A549 (cell line): Measurements from ENCODE around the gene KIF5B. TPM values are rescaled to one million over a fixed set of nuclear protein-coding genes. Genes with fewer than 3 reads are reported as not detected.

Source experiments
- ATAC-seq, 2 experiments: fragments of 200-7000 bp in 1 of 2; fragments of >200 bp in 1 of 2; cut with Nextera tagmentation in 1 of 2; cut with Tn5 transposase in 1 of 2; 3 replicates each; pipeline versions ENCODE4 v1.8.0 to v1.9.1; 2018 to 2020; ENCODE audit warnings: mild to moderate bottlenecking in 1 of 2, moderate library complexity in 1 of 2
- CTCF ChIA-PET: fragments of 300-600 bp; sonication (Branson Sonifier 250); formaldehyde crosslinking; extraction: SDS; loops from one replicate; lab custom pipeline; 2021; ENCODE audit warnings: antibody characterized with exemption, inconsistent platforms; lab: Yijun Ruan, JAX
- POLR2A ChIA-PET: fragments of 350-600 bp; formaldehyde crosslinking; extraction: SDS; loops from one replicate; lab custom pipeline; 2021; ENCODE audit warnings: antibody characterized with exemption, inconsistent platforms; lab: Yijun Ruan, JAX
- DNase-seq, 2 experiments: peaks; one replicate each; pipeline versions ENCODE4 v3.0.0 to v3.0.0-alpha.2; 2011 to 2016; ENCODE audit warnings: low read depth in 1 of 2, low spot score in 1 of 2
- FAIRE-seq: peaks from 2 replicates; lab custom pipeline; 2011; peaks lifted over from hg19 to GRCh38; lab: Jason Lieb, UNC
- H3K27ac ChIP-seq, 2 experiments: fragments of >200 bp; sonication (Bioruptor Twin); formaldehyde crosslinking; 3 replicates each; pipeline ENCODE4 v1.5.1; 2016 to 2017
- H3K4me1 ChIP-seq: fragments of >200 bp; sonication (Bioruptor Twin); formaldehyde crosslinking; 3 replicates; pipeline ENCODE4 v1.6.1; 2016
- H3K4me2 ChIP-seq: fragments of >200 bp; sonication (Bioruptor Twin); formaldehyde crosslinking; 3 replicates; pipeline ENCODE4 v1.6.1; 2016
- H3K4me3 ChIP-seq: fragments of >200 bp; sonication (Bioruptor Twin); formaldehyde crosslinking; 3 replicates; pipeline ENCODE4 v1.5.1; 2016
- H3K9me3 ChIP-seq: fragments of >200 bp; sonication (Bioruptor Twin); formaldehyde crosslinking; 3 replicates; pipeline ENCODE4 v1.6.1; 2016
- BHLHE40 ChIP-seq: IDR thresholded peaks from 2 replicates; pipeline ENCODE4 v1.6.1; 2012; ENCODE audit warnings: low read depth, low read length, inconsistent platforms
- CHD4 ChIP-seq: fragments of 200-600 bp; sonication (generic); IDR thresholded peaks from 2 replicates; pipeline ENCODE4 v1.6.1; 2016; ENCODE audit warnings: antibody characterized with exemption, mild to moderate bottlenecking, borderline replicate concordance
- CTCF ChIP-seq: fragments of >200 bp; sonication (Bioruptor Twin); formaldehyde crosslinking; IDR thresholded peaks from 3 replicates; pipeline ENCODE4 v1.5.1; 2016
- EHF ChIP-seq: fragments of 250-450 bp; sonication (Bioruptor Pico); IDR thresholded peaks from 2 replicates; pipeline ENCODE4 v1.5.0; 2020; ENCODE audit warnings: mild to moderate bottlenecking
- FOSB ChIP-seq: fragments of 250-450 bp; sonication (Bioruptor Pico); IDR thresholded peaks from 2 replicates; pipeline ENCODE4 v1.5.0; 2020; ENCODE audit warnings: mild to moderate bottlenecking, moderate library complexity
- FOSL2 ChIP-seq, 2 experiments: fragments of 450-650 bp in 1 of 2; fragments of >200 bp in 1 of 2; sonication (Bioruptor Twin) in 1 of 2; formaldehyde crosslinking; IDR thresholded peaks; 2 replicates each; pipeline versions ENCODE4 v1.5.0 to v1.6.1; 2016 to 2020; ENCODE audit warnings: mild to moderate bottlenecking in 1 of 2, moderate library complexity in 1 of 2
- HDAC2 ChIP-seq: fragments of 200-600 bp; sonication (generic); IDR thresholded peaks from 2 replicates; pipeline ENCODE4 v1.6.1; 2016
- HOXB13 ChIP-seq: fragments of 250-450 bp; sonication (Bioruptor Pico); IDR thresholded peaks from 2 replicates; pipeline ENCODE4 v1.5.0; 2020; ENCODE audit warnings: low read depth, mild to moderate bottlenecking, moderate library complexity
- MAFK ChIP-seq: fragments of 450-650 bp; IDR thresholded peaks from 2 replicates; pipeline ENCODE4 v1.6.1; 2014; ENCODE audit not compliant: partially characterized antibody
- NPAS2 ChIP-seq: fragments of 250-450 bp; sonication (Bioruptor Pico); IDR thresholded peaks from 2 replicates; pipeline ENCODE4 v1.8.0; 2022; ENCODE audit warnings: mild to moderate bottlenecking, moderate library complexity, borderline replicate concordance
- POLR2A ChIP-seq: IDR thresholded peaks from 2 replicates; pipeline ENCODE4 v1.6.1; 2012; ENCODE audit warnings: mild to moderate bottlenecking, low read length
- POLR2AphosphoS2 ChIP-seq: conservative IDR thresholded peaks from 2 replicates; pipeline ENCODE4 v1.6.1; 2012; ENCODE audit warnings: low read length, improper control_type of control experiment, inconsistent platforms
- RFX5 ChIP-seq: fragments of 450-650 bp; IDR thresholded peaks from 2 replicates; pipeline ENCODE4 v1.7.1; 2014; ENCODE audit warnings: antibody characterized with exemption, mild to moderate bottlenecking, moderate library complexity
- SMC3 ChIP-seq: fragments of >200 bp; sonication (Bioruptor Twin); formaldehyde crosslinking; IDR thresholded peaks from 3 replicates; pipeline ENCODE4 v1.6.1; 2018; ENCODE audit warnings: inconsistent platforms
- SREBF2 ChIP-seq: fragments of 450-650 bp; IDR thresholded peaks from 2 replicates; pipeline ENCODE4 v1.6.1; 2014; ENCODE audit warnings: mild to moderate bottlenecking, moderate library complexity
- TP53 ChIP-seq: fragments of 250-450 bp; sonication (Bioruptor Pico); IDR thresholded peaks from 2 replicates; pipeline ENCODE4 v1.5.0; 2021; ENCODE audit warnings: mild to moderate bottlenecking, moderate library complexity
- ZC3H11A ChIP-seq: fragments of 450-650 bp; IDR thresholded peaks from 2 replicates; pipeline ENCODE4 v1.6.1; 2014; ENCODE audit warnings: antibody characterized with exemption, mild to moderate bottlenecking
- ZNF302 ChIP-seq: fragments of 250-450 bp; sonication (Bioruptor Pico); IDR thresholded peaks from 2 replicates; pipeline ENCODE4 v1.9.0; 2021; ENCODE audit warnings: inconsistent platforms, mild to moderate bottlenecking, moderate library complexity
- WGBS: methylation state at CpG from one replicate; pipeline ENCODE4 v1.1.6; 2017; ENCODE audit errors: missing lambda C conversion rate; 5-methylcytosine and 5-hydroxymethylcytosine counted together
- polyA plus RNA-seq, 4 experiments: library from polyadenylated mRNA; depleted of rRNA in 3 of 4; stranded (reverse); fragments of >200 nt; fragmentation: RNase III in 1 of 4; extraction: RNeasy Plus Mini Kit Qiagen cat#74134 plus additional on column Dnase treatment in 1 of 4; gene quantifications; 2 replicates in 3 of 4; 3 replicates in 1 of 4; pipeline ENCODE4 v1.2.3, GENCODE V29; 2011 to 2017
- TF ChIP-seq, protein P1 (sequence below): fragments of 450-650 bp; IDR thresholded peaks from 2 replicates; pipeline ENCODE4 v1.6.1; 2014; ENCODE audit warnings: antibody characterized with exemption
- TF ChIP-seq, protein P2 (sequence below): IDR thresholded peaks from 2 replicates; pipeline ENCODE4 v1.6.1; 2012
- TF ChIP-seq, protein P3 (sequence below): fragments of 200-600 bp; sonication (generic); IDR thresholded peaks from 2 replicates; pipeline ENCODE4 v1.6.1; 2016; ENCODE audit warnings: antibody characterized with exemption, mild to moderate bottlenecking, moderate library complexity

KIF5B gene
- polyA plus RNA-seq, 2 of the 4 experiments (the other 2 are of a cell fraction): 81.9 to 124 TPM

DNA sequence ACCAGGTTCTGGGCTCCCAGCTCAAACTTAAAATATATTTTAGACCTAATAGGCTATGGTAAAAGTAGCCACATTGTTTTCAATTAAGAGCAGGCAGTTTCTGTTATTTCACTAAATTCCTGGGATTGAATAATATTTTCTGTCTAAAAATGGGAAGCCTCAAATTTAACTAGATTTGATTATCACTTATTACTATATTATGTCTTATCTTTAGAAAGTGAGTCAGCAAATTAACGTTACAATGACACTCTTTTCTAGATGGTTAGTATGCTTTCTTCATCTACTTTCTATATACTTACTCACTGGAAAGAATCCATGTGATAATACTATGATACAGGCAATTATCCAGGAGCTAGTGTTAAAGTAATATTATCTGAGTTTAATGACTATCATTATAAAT lies 27.5 kb downstream of the KIF5B start:
- TF ChIP-seq, protein P1, sequence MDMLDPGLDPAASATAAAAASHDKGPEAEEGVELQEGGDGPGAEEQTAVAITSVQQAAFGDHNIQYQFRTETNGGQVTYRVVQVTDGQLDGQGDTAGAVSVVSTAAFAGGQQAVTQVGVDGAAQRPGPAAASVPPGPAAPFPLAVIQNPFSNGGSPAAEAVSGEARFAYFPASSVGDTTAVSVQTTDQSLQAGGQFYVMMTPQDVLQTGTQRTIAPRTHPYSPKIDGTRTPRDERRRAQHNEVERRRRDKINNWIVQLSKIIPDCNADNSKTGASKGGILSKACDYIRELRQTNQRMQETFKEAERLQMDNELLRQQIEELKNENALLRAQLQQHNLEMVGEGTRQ: no peak
- TF ChIP-seq, protein P2, sequence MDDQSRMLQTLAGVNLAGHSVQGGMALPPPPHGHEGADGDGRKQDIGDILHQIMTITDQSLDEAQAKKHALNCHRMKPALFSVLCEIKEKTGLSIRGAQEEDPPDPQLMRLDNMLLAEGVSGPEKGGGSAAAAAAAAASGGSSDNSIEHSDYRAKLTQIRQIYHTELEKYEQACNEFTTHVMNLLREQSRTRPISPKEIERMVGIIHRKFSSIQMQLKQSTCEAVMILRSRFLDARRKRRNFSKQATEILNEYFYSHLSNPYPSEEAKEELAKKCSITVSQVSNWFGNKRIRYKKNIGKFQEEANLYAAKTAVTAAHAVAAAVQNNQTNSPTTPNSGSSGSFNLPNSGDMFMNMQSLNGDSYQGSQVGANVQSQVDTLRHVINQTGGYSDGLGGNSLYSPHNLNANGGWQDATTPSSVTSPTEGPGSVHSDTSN: no peak
- TF ChIP-seq SREBF2 (no peak), RFX5 (no peak), MAFK (peak; percentile 38), POLR2AphosphoS2 (no peak), HOXB13 (CRISPR knock-in tag) (no peak), CHD4 (no peak)
- TF ChIP-seq, protein P3, sequence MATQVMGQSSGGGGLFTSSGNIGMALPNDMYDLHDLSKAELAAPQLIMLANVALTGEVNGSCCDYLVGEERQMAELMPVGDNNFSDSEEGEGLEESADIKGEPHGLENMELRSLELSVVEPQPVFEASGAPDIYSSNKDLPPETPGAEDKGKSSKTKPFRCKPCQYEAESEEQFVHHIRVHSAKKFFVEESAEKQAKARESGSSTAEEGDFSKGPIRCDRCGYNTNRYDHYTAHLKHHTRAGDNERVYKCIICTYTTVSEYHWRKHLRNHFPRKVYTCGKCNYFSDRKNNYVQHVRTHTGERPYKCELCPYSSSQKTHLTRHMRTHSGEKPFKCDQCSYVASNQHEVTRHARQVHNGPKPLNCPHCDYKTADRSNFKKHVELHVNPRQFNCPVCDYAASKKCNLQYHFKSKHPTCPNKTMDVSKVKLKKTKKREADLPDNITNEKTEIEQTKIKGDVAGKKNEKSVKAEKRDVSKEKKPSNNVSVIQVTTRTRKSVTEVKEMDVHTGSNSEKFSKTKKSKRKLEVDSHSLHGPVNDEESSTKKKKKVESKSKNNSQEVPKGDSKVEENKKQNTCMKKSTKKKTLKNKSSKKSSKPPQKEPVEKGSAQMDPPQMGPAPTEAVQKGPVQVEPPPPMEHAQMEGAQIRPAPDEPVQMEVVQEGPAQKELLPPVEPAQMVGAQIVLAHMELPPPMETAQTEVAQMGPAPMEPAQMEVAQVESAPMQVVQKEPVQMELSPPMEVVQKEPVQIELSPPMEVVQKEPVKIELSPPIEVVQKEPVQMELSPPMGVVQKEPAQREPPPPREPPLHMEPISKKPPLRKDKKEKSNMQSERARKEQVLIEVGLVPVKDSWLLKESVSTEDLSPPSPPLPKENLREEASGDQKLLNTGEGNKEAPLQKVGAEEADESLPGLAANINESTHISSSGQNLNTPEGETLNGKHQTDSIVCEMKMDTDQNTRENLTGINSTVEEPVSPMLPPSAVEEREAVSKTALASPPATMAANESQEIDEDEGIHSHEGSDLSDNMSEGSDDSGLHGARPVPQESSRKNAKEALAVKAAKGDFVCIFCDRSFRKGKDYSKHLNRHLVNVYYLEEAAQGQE: no peak
- CTCF ChIA-PET: interaction anchor here (0.9 kb wide), 1 partner anchor 167 kb away, joined by 3 read pairs; no protein-coding TSS in a partner anchor
- peak; percentile 67 for FAIRE-seq
- WGBS: 78% methylated on average over 1 of the region's 1 CpG
- H3K4me2 ChIP-seq: no peak overlapping the region
- no peak overlapping the region for H3K4me3 ChIP-seq
- ATAC-seq: no peak
- DNase-seq: no peak
- no peaks in the 10 kb centered on the region for H3K9me3 ChIP-seq
- POLR2A ChIA-PET: no interaction called here
- no peaks in the 10 kb centered on the region for H3K4me1 ChIP-seq
- no peak overlapping the region for H3K27ac ChIP-seq

GRCh38 chr10:32023264-32023663 lies 33.0 kb downstream of the KIF5B start:
- ATAC-seq (no peak), FAIRE-seq (peak; percentile 59), DNase-seq (no peak)
- ChIA-PET POLR2A (no interaction called here), CTCF (interaction anchor here (1.5 kb wide), 1 partner anchor 11 kb away, joined by 3 read pairs; no protein-coding TSS in a partner anchor)
- no peak overlapping the region for H3K4me3 ChIP-seq
- H3K4me2 ChIP-seq: no peak overlapping the region
- H3K4me1 ChIP-seq: 0 out of 3 replicates have a peak, but pooled peaks cover 3% of the 10 kb centered on the region
- TF ChIP-seq NPAS2 (CRISPR knock-in tag) (no peak), TP53 (no peak), POLR2A (no peak), BHLHE40 (no peak)
- TF ChIP-seq, protein P1: no peak
- 81% methylated on average over 1 of the region's 1 CpG for WGBS
- H3K9me3 ChIP-seq: no peaks in the 10 kb centered on the region
- H3K27ac ChIP-seq: no peak overlapping the region

GRCh38 chr10:32017044-32017443 lies 39.2 kb downstream of the KIF5B start:
- H3K4me1 ChIP-seq: no peaks in the 10 kb centered on the region
- DNase-seq (no peak), FAIRE-seq (no peak), ATAC-seq (no peak)
- ChIA-PET CTCF (interaction anchor here (2.2 kb wide), 1 partner anchor 12 kb away, joined by 8 read pairs; no protein-coding TSS in a partner anchor), POLR2A (no interaction called here)
- 0 out of 3 replicates have a peak, but pooled peaks have one; percentile 10 for TF ChIP-seq CTCF
- no peak for TF ChIP-seq EHF (CRISPR knock-in tag)
- TF ChIP-seq FOSL2 (IDR thresholded peaks at IDR 0.05): no peak
- no peak for TF ChIP-seq FOSL2 (CRISPR knock-in tag; IDR thresholded peaks at IDR 0.05)
- no peak for TF ChIP-seq POLR2AphosphoS2
- TF ChIP-seq RFX5: no peak
- no peak for TF ChIP-seq FOSB
- TF ChIP-seq, protein P2: no peak
- 0 out of 3 replicates have a peak, but pooled peaks have one; percentile 9 for TF ChIP-seq SMC3
- no peak for TF ChIP-seq HDAC2
- no peak for TF ChIP-seq ZC3H11A
- TF ChIP-seq ZNF302: no peak
- no peak overlapping the region for H3K27ac ChIP-seq
- 93% methylated on average over 11 of the region's 11 CpGs for WGBS
- no peaks in the 10 kb centered on the region for H3K9me3 ChIP-seq
- no peak overlapping the region for H3K4me3 ChIP-seq
- no peak overlapping the region for H3K4me2 ChIP-seq
